Measurements from ENCODE around the gene TNK2.
A peak's percentile ranks its signal among the peaks of the same experiment; 100 is the strongest.

The TNK2 gene

DNA sequence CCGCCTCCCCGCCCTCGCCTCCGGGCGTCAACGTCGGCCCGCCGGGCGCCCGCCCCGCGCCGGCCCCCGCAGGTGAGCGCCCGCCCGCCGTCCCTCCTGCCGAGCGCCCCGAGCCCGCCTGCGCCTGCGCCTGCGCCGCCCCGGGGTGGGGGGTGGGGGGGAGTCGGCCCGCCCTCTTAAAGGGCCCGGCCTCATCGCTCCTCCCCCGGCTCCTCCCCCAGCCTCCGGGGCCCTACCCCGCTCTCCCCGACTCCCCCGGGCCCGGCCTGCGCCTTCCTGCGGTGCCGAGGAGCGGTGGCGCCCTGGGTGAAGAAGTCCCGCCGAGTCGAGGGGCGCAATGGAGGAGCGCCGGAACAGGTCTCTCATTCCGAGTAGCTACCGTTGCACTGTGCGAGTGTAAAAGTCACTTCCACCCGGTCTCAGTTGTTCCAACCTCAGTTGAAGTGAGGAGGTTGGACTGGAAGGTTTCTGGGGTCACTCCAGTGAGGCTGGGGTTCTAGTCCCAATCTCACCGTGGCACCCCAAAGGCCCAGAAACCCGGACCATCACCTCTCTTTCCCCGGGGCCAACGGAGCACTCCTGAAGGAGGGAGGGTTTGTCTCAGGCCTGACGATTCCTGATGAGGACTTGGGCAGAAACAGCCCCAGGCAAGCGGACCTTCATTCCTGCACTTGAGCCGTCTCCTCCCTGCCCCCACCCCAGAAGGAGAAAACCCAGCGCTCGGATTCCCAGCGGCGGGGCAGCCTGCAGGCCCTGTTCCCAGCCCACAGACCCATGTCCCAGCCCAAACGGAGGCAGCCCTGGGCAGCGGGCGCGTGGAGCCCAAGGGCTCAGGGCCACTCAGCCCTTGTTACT lies 1.5 kb upstream of the TNK2 start (continued):
- TF ChIP-seq, protein P1, sequence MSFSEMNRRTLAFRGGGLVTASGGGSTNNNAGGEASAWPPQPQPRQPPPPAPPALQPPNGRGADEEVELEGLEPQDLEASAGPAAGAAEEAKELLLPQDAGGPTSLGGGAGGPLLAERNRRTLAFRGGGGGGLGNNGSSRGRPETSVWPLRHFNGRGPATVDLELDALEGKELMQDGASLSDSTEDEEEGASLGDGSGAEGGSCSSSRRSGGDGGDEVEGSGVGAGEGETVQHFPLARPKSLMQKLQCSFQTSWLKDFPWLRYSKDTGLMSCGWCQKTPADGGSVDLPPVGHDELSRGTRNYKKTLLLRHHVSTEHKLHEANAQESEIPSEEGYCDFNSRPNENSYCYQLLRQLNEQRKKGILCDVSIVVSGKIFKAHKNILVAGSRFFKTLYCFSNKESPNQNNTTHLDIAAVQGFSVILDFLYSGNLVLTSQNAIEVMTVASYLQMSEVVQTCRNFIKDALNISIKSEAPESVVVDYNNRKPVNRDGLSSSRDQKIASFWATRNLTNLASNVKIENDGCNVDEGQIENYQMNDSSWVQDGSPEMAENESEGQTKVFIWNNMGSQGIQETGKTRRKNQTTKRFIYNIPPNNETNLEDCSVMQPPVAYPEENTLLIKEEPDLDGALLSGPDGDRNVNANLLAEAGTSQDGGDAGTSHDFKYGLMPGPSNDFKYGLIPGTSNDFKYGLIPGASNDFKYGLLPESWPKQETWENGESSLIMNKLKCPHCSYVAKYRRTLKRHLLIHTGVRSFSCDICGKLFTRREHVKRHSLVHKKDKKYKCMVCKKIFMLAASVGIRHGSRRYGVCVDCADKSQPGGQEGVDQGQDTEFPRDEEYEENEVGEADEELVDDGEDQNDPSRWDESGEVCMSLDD (tag by site-specific recombination; IDR thresholded peaks at IDR 0.05), result no peak
- no peak for TF ChIP-seq MZF1 (tag by site-specific recombination; IDR thresholded peaks at IDR 0.05; ENCODE audit: borderline replicate concordance)
- TF ChIP-seq SP3 (tag by site-specific recombination; IDR thresholded peaks at IDR 0.05), result peak; percentile 63
- no peak for TF ChIP-seq ZNF596 (tag by site-specific recombination; IDR thresholded peaks at IDR 0.05)
- TF ChIP-seq ZNF433 (tag by site-specific recombination; IDR thresholded peaks at IDR 0.05; ENCODE audit: low read depth), result no peak
- no peak for TF ChIP-seq ZSCAN23 (tag by site-specific recombination; IDR thresholded peaks at IDR 0.05)
- peak; percentile 72 for TF ChIP-seq ZNF335 (tag by site-specific recombination; conservative IDR thresholded peaks at IDR 0.05)
- TF ChIP-seq, protein P2, sequence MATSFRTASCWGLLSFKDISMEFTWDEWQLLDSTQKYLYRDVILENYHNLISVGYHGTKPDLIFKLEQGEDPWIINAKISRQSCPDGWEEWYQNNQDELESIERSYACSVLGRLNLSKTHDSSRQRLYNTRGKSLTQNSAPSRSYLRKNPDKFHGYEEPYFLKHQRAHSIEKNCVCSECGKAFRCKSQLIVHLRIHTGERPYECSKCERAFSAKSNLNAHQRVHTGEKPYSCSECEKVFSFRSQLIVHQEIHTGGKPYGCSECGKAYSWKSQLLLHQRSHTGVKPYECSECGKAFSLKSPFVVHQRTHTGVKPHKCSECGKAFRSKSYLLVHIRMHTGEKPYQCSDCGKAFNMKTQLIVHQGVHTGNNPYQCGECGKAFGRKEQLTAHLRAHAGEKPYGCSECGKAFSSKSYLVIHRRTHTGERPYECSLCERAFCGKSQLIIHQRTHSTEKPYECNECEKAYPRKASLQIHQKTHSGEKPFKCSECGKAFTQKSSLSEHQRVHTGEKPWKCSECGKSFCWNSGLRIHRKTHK (tag by site-specific recombination; IDR thresholded peaks at IDR 0.05), result no peak
- no peak for TF ChIP-seq KLF1 (tag by site-specific recombination; IDR thresholded peaks at IDR 0.05)
- TF ChIP-seq, protein P3, sequence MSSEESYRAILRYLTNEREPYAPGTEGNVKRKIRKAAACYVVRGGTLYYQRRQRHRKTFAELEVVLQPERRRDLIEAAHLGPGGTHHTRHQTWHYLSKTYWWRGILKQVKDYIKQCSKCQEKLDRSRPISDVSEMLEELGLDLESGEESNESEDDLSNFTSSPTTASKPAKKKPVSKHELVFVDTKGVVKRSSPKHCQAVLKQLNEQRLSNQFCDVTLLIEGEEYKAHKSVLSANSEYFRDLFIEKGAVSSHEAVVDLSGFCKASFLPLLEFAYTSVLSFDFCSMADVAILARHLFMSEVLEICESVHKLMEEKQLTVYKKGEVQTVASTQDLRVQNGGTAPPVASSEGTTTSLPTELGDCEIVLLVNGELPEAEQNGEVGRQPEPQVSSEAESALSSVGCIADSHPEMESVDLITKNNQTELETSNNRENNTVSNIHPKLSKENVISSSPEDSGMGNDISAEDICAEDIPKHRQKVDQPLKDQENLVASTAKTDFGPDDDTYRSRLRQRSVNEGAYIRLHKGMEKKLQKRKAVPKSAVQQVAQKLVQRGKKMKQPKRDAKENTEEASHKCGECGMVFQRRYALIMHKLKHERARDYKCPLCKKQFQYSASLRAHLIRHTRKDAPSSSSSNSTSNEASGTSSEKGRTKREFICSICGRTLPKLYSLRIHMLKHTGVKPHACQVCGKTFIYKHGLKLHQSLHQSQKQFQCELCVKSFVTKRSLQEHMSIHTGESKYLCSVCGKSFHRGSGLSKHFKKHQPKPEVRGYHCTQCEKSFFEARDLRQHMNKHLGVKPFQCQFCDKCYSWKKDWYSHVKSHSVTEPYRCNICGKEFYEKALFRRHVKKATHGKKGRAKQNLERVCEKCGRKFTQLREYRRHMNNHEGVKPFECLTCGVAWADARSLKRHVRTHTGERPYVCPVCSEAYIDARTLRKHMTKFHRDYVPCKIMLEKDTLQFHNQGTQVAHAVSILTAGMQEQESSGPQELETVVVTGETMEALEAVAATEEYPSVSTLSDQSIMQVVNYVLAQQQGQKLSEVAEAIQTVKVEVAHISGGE (tag by site-specific recombination; conservative IDR thresholded peaks at IDR 0.05; ENCODE audit: low read depth), result peak; percentile 27
- TF ChIP-seq ZNF629 (tag by site-specific recombination; IDR thresholded peaks at IDR 0.05), result peak; percentile 41; the same call in 1 of the 2 replicates
- TF ChIP-seq, protein P4, sequence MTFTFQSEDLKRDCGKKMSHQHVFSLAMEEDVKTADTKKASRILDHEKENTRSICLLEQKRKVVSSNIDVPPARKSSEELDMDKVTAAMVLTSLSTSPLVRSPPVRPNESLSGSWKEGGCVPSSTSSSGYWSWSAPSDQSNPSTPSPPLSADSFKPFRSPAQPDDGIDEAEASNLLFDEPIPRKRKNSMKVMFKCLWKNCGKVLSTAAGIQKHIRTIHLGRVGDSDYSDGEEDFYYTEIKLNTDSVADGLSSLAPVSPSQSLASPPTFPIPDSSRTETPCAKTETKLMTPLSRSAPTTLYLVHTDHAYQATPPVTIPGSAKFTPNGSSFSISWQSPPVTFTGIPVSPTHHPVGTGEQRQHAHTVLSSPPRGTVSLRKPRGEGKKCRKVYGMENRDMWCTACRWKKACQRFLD (tag by site-specific recombination; IDR thresholded peaks at IDR 0.05), result no peak
- no peak for TF ChIP-seq FEZF1 (tag by site-specific recombination; IDR thresholded peaks at IDR 0.05)
- TF ChIP-seq, protein P5, sequence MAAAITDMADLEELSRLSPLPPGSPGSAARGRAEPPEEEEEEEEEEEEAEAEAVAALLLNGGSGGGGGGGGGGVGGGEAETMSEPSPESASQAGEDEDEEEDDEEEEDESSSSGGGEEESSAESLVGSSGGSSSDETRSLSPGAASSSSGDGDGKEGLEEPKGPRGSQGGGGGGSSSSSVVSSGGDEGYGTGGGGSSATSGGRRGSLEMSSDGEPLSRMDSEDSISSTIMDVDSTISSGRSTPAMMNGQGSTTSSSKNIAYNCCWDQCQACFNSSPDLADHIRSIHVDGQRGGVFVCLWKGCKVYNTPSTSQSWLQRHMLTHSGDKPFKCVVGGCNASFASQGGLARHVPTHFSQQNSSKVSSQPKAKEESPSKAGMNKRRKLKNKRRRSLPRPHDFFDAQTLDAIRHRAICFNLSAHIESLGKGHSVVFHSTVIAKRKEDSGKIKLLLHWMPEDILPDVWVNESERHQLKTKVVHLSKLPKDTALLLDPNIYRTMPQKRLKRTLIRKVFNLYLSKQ (tag by site-specific recombination; IDR thresholded peaks at IDR 0.05; ENCODE audit: borderline replicate concordance), result no peak
- TF ChIP-seq, protein P6, sequence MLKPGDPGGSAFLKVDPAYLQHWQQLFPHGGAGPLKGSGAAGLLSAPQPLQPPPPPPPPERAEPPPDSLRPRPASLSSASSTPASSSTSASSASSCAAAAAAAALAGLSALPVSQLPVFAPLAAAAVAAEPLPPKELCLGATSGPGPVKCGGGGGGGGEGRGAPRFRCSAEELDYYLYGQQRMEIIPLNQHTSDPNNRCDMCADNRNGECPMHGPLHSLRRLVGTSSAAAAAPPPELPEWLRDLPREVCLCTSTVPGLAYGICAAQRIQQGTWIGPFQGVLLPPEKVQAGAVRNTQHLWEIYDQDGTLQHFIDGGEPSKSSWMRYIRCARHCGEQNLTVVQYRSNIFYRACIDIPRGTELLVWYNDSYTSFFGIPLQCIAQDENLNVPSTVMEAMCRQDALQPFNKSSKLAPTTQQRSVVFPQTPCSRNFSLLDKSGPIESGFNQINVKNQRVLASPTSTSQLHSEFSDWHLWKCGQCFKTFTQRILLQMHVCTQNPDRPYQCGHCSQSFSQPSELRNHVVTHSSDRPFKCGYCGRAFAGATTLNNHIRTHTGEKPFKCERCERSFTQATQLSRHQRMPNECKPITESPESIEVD (tag by site-specific recombination; IDR thresholded peaks at IDR 0.05), result no peak
- TF ChIP-seq ZFP69B (tag by site-specific recombination; IDR thresholded peaks at IDR 0.05), result peak; percentile 69; the same call in 1 of the 2 replicates
- TF ChIP-seq, protein P7, sequence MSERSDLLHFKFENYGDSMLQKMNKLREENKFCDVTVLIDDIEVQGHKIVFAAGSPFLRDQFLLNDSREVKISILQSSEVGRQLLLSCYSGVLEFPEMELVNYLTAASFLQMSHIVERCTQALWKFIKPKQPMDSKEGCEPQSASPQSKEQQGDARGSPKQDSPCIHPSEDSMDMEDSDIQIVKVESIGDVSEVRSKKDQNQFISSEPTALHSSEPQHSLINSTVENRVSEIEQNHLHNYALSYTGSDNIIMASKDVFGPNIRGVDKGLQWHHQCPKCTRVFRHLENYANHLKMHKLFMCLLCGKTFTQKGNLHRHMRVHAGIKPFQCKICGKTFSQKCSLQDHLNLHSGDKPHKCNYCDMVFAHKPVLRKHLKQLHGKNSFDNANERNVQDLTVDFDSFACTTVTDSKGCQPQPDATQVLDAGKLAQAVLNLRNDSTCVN (tag by site-specific recombination; optimal IDR thresholded peaks at IDR 0.05), result peak; percentile 48
- TF ChIP-seq ZBTB8A (tag by site-specific recombination; IDR thresholded peaks at IDR 0.05), result peak; percentile 94
- TF ChIP-seq GLIS2 (tag by site-specific recombination; IDR thresholded peaks at IDR 0.05), result peak; percentile 50; the same call in 1 of the 2 replicates
- peak; percentile 40; the same call in 1 of the 2 replicates for TF ChIP-seq KLF8 (tag by site-specific recombination; IDR thresholded peaks at IDR 0.05)
- TF ChIP-seq ZNF600 (tag by site-specific recombination; IDR thresholded peaks at IDR 0.05), result 0 out of 2 replicates have a peak, but pooled peaks have one; percentile 36
- TF ChIP-seq, protein P8, sequence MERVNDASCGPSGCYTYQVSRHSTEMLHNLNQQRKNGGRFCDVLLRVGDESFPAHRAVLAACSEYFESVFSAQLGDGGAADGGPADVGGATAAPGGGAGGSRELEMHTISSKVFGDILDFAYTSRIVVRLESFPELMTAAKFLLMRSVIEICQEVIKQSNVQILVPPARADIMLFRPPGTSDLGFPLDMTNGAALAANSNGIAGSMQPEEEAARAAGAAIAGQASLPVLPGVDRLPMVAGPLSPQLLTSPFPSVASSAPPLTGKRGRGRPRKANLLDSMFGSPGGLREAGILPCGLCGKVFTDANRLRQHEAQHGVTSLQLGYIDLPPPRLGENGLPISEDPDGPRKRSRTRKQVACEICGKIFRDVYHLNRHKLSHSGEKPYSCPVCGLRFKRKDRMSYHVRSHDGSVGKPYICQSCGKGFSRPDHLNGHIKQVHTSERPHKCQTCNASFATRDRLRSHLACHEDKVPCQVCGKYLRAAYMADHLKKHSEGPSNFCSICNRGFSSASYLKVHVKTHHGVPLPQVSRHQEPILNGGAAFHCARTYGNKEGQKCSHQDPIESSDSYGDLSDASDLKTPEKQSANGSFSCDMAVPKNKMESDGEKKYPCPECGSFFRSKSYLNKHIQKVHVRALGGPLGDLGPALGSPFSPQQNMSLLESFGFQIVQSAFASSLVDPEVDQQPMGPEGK (tag by site-specific recombination; IDR thresholded peaks at IDR 0.05), result peak; percentile 82

Data from HEK293 (cell line).